HAP-1 (cell line): ENCODE data around the gene CRYAB.

Experiments
- DNase-seq, 2 experiments: peaks; one replicate each; pipeline ENCODE4 v3.0.0-alpha.2; 2016 to 2020; ENCODE audit warnings: low spot score in 2 of 2
- H3K27me3 ChIP-seq: fragments of 250-450 bp; sonication (Bioruptor Pico); 2 replicates; pipeline ENCODE4 v1.5.1; 2020; ENCODE audit warnings: low read depth, mild to moderate bottlenecking, moderate library complexity
- H3K36me3 ChIP-seq: fragments of 250-450 bp; sonication (Bioruptor Pico); replicated peaks from 2 replicates; pipeline ENCODE4 v1.5.1; 2020; ENCODE audit warnings: mild to moderate bottlenecking
- H3K4me1 ChIP-seq: fragments of 250-450 bp; sonication (Bioruptor Pico); 2 replicates; pipeline ENCODE4 v1.5.1; 2020; ENCODE audit warnings: mild to moderate bottlenecking
- H3K4me3 ChIP-seq: fragments of 250-450 bp; sonication (Bioruptor Pico); 2 replicates; pipeline ENCODE4 v1.5.1; 2020; ENCODE audit warnings: mild to moderate bottlenecking, moderate library complexity
- H3K9me3 ChIP-seq: fragments of 250-450 bp; sonication (Bioruptor Pico); 2 replicates; pipeline ENCODE4 v1.5.1; 2020; ENCODE audit warnings: mild to moderate bottlenecking, moderate library complexity
- in situ Hi-C: fragments of 300-500 bp; cut with MboI; formaldehyde crosslinking; loops from 3 replicates; pipeline ENCODE4 v1.14.3; 2020; ENCODE audit warnings: low sequenced_read_pairs, inconsistent platforms, mixed read lengths

Gene CRYAB

DNA sequence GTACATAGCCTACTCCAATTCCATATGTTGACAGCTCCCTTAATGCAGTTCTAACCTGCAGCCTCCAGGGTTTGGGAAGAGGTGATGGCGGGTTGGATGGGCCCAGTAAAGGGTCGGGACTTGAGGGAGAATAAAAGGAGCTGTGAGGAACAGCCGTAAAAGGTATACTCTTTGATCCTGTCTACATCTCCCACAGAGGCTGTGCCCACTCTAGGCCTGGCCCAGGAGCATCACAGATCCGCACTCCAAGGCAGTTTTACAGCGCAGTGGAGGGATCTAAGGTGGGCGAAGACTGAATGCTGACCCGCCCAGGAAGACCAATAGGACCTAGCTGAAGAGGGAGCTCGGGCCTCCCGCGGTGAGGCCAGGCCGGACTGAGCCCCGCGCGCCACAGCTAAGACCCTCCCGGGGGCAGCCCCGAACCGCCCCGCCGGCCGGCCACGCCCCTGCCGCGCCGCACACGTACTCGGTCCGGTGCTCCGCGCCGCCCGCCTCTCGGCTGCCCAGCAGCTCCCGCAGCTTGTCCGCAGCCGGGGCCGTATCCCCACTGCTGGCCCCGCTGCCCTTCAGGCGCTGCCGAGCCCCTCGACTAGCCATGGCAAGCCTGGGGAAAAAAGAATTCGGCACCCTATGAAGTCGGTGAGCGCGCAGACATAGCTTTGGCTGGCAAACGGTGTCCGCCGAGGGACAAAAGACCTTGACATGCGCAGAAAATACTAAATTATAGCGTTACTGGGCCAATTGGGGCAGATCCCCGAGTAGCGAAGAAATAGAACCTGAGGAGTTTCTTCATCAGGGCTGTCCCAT, 40.5 kb downstream of the CRYAB start, which contains the start of gene ALG9:
Gene ALG9 (minus strand): TSS at position 696 of the 807 bp plus-strand sequence. CDS start 99 bp downstream, at position 597.
- Histone ChIP-seq H3K27me3 (no peaks in the 10 kb centered on the region), H3K36me3 (peaks cover 4% of the 10 kb centered on the region), H3K9me3 (no peaks in the 10 kb centered on the region), H3K4me3 (peak within 1 kb of the TSS; percentile 72), H3K4me1 (peaks cover 2% of the 10 kb centered on the region; the same call in 1 of the 2 replicates)
- in situ Hi-C loops: loop anchor here (10.0 kb wide), 1 partner anchor 214 kb away; the partner anchor contains the start of genes SDHD and TIMM8B
- DNase-seq: peak; percentile 63 to 91

DNA sequence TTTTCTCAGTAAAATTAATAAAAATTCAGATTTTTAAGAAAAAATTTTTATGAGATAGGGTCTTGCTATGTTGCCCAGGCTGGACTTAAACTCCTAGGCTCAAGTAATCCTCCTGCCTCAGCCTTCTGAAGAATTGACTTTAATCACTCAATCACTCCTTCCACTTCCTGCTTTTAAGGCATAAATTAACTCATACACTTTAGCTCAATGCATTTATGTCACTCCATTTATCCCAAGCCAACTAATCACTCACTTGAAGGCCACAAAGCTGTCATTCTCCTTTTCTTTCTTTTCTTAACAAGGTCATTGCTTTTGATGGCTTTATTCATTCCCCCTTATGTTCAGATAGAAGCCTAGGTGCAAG, 41.1 kb downstream of the CRYAB start:
- peaks cover 4% of the 10 kb centered on the region for H3K36me3 ChIP-seq
- in situ Hi-C loops: loop anchor here (10.0 kb wide), 1 partner anchor 214 kb away; the partner anchor contains the start of genes SDHD and TIMM8B
- peak overlapping the region; percentile 72 for H3K4me3 ChIP-seq
- peak in 1 of 2 experiments; percentile 79 for DNase-seq
- peaks cover 2% of the 10 kb centered on the region; the same call in 1 of the 2 replicates for H3K4me1 ChIP-seq
- H3K9me3 ChIP-seq: no peaks in the 10 kb centered on the region
- H3K27me3 ChIP-seq: no peaks in the 10 kb centered on the region

DNA sequence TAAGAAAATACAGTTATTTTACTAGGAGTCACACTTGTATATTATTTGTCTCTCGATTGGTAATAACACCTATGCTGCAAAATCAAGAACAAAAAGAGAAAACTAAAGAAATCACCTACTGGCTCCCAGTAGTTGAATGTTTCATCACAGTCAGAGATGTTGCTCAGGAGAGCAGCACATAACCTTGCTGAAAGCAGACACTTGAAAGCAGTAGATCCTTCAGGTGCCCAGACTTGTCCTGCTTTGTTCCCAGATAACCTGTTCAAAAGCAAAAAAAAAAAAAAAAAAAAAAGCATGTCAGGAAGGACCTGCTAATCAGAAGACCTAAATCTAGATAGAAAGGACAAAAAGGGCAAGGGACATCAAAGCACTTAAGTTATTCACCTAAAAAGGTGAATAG, 41.5 kb downstream of the CRYAB start:
- Histone ChIP-seq H3K4me1 (peaks cover 2% of the 10 kb centered on the region; the same call in 1 of the 2 replicates), H3K36me3 (peaks cover 4% of the 10 kb centered on the region), H3K9me3 (no peaks in the 10 kb centered on the region), H3K27me3 (no peaks in the 10 kb centered on the region), H3K4me3 (peak overlapping the region; percentile 72; the same call in 1 of the 2 replicates)
- DNase-seq: no peak
- in situ Hi-C loops: loop anchor here (10.0 kb wide), 1 partner anchor 215 kb away; the partner anchor contains the start of genes SDHD and TIMM8B

DNA sequence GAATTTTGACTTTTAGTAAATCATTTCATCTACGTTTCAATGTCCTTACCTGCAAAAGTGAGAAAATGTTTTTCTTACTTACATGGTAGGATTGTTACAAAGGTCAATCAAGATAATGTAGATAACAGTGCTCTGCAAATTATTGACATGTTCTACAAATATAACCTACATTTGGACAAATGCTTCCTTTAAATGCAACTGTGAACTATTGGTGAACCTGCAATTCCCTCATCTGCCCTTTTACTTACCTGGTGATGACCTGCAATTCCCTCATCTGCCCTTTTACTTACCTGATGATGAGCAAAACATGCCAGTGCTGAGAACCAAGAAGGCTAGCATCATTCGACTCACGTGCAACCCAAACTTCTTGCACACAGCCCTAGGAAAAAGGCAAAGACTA, 51.3 kb downstream of the CRYAB start:
- DNase-seq: no peak
- Histone ChIP-seq H3K27me3 (no peaks in the 10 kb centered on the region), H3K4me1 (no peaks in the 10 kb centered on the region), H3K4me3 (no peak overlapping the region), H3K9me3 (no peaks in the 10 kb centered on the region), H3K36me3 (peaks cover 4% of the 10 kb centered on the region; the same call in 1 of the 2 replicates)
- in situ Hi-C loops: no loop called here
